ENCODE results near the gene THNSL1. TPM values are rescaled to one million over a fixed set of nuclear protein-coding genes. Genes with fewer than 3 reads are reported as not detected.

THNSL1 gene
- total RNA-seq, 1 experiment from 2014 or later = 7.6 TPM

DNA sequence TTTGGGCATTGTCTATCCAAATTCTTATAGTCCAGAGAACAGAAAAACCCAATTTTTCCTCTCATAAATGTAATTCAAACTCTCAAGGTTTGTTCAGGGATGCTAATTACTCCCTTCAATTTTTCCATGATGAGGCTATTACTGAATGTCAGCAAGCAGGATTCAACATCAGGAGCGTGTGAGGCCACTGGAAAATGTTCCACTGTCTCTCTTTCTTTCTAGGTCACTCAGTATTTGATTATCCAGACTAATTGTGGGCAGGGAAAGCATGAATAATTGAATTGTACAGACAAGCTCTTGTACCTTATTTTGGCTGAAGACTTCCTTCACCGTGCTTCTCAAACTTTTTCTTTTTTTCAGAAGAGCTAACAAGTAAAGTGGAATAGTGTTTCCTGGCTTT, 30.7 kb downstream of the THNSL1 start:
- ChIA-PET CTCF (interaction anchor here (0.6 to 4.8 kb wide), 3 partner anchors 12 to 34 kb away, joined by 3 to 32 read pairs (median 3); no protein-coding TSS in a partner anchor), POLR2A (interaction anchor here (1.0 kb wide), 1 partner anchor 15 kb away, joined by 3 read pairs; no protein-coding TSS in a partner anchor)
- no TSS peak for BruUV-seq (replicated peaks)
- DNase-seq (ENCODE audit: unreplicated experiment) = no peak
- H3K4me1 Mint-ChIP-seq (ENCODE audit: insufficient read depth, unreplicated experiment) = peaks cover 17% of the 10 kb centered on the region
- H3K27ac Mint-ChIP-seq (ENCODE audit: low read depth, unreplicated experiment) = no peak overlapping the region
- H3K4me3 Mint-ChIP-seq (ENCODE audit: unreplicated experiment) = no peak overlapping the region
- H3K36me3 Mint-ChIP-seq (ENCODE audit: insufficient read depth, unreplicated experiment) = no peaks in the 10 kb centered on the region
- intact Hi-C loops (cut with micrococcal nuclease) = no loop called here
- no peaks in the 10 kb centered on the region for H3K27me3 Mint-ChIP-seq (ENCODE audit: insufficient read depth, unreplicated experiment)
- TF ChIP-seq, protein P1, sequence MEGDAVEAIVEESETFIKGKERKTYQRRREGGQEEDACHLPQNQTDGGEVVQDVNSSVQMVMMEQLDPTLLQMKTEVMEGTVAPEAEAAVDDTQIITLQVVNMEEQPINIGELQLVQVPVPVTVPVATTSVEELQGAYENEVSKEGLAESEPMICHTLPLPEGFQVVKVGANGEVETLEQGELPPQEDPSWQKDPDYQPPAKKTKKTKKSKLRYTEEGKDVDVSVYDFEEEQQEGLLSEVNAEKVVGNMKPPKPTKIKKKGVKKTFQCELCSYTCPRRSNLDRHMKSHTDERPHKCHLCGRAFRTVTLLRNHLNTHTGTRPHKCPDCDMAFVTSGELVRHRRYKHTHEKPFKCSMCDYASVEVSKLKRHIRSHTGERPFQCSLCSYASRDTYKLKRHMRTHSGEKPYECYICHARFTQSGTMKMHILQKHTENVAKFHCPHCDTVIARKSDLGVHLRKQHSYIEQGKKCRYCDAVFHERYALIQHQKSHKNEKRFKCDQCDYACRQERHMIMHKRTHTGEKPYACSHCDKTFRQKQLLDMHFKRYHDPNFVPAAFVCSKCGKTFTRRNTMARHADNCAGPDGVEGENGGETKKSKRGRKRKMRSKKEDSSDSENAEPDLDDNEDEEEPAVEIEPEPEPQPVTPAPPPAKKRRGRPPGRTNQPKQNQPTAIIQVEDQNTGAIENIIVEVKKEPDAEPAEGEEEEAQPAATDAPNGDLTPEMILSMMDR (IDR thresholded peaks at IDR 0.05; ENCODE audit: unreplicated experiment) = no peak
- no peaks in the 10 kb centered on the region for H3K9me3 Mint-ChIP-seq (ENCODE audit: unreplicated experiment)

- peak; percentile 71 for DNase-seq (ENCODE audit: unreplicated experiment)
- POLR2A ChIA-PET = no interaction called here
- BruUV-seq (replicated peaks) = no TSS peak
- CTCF ChIA-PET = interaction anchor here (0.6 to 4.8 kb wide), 2 partner anchors 12 to 34 kb away, joined by 3 to 32 read pairs; no protein-coding TSS in a partner anchor
- TF ChIP-seq, protein P1 (IDR thresholded peaks at IDR 0.05; ENCODE audit: unreplicated experiment) = no peak
- intact Hi-C loops (cut with micrococcal nuclease) = no loop called here
- Mint-ChIP-seq H3K4me3 (ENCODE audit: unreplicated experiment) (no peak overlapping the region), H3K36me3 (ENCODE audit: insufficient read depth, unreplicated experiment) (no peaks in the 10 kb centered on the region), H3K27ac (ENCODE audit: low read depth, unreplicated experiment) (peak overlapping the region; percentile 5), H3K9me3 (ENCODE audit: unreplicated experiment) (no peaks in the 10 kb centered on the region), H3K27me3 (ENCODE audit: insufficient read depth, unreplicated experiment) (no peaks in the 10 kb centered on the region), H3K4me1 (ENCODE audit: insufficient read depth, unreplicated experiment) (peaks cover 17% of the 10 kb centered on the region)
Measured at GRCh38 chr10:25047591-25048301, 31.3 kb downstream of the THNSL1 start.

- TF ChIP-seq, protein P1 (IDR thresholded peaks at IDR 0.05; ENCODE audit: unreplicated experiment) = no peak
- BruUV-seq (replicated peaks) = no TSS peak
- peaks cover 17% of the 10 kb centered on the region for H3K4me1 Mint-ChIP-seq (ENCODE audit: insufficient read depth, unreplicated experiment)
- ChIA-PET POLR2A (interaction anchor here (1.6 kb wide), 1 partner anchor 31 kb away, joined by 4 read pairs; no protein-coding TSS in a partner anchor), CTCF (interaction anchor here (0.7 kb wide), 2 partner anchors 12 to 177 kb away, joined by 3 read pairs; no protein-coding TSS in a partner anchor)
- H3K27me3 Mint-ChIP-seq (ENCODE audit: insufficient read depth, unreplicated experiment) = no peaks in the 10 kb centered on the region
- H3K27ac Mint-ChIP-seq (ENCODE audit: low read depth, unreplicated experiment) = peak overlapping the region; percentile 5
- no peak for DNase-seq (ENCODE audit: unreplicated experiment)
- intact Hi-C loops (cut with micrococcal nuclease) = no loop called here
- no peak overlapping the region for H3K4me3 Mint-ChIP-seq (ENCODE audit: unreplicated experiment)
- H3K9me3 Mint-ChIP-seq (ENCODE audit: unreplicated experiment) = no peaks in the 10 kb centered on the region
- H3K36me3 Mint-ChIP-seq (ENCODE audit: insufficient read depth, unreplicated experiment) = no peaks in the 10 kb centered on the region
Measured at GRCh38 chr10:25048450-25048849, 32.0 kb downstream of the THNSL1 start.

DNA sequence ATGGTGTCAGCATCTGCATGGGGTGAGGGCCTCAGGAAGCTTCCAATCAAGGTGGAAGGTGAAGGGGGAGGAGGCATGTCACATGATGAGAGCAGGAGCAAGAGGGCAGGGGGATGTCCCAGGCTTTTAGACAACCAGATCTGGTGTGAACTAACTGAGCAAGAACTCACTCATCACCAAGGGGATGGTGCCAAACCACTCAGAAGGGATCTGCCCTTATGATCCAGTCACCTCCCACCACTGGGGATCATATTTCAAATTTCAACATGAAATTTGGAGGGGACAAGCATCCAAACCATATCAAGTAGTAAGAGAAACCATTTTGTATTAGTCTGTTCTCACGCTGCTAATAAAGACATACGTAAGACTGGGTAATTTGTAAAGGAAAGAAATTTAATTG, 33.6 kb downstream of the THNSL1 start:
- H3K36me3 Mint-ChIP-seq (ENCODE audit: insufficient read depth, unreplicated experiment) = no peaks in the 10 kb centered on the region
- no peaks in the 10 kb centered on the region for H3K27me3 Mint-ChIP-seq (ENCODE audit: insufficient read depth, unreplicated experiment)
- no peak overlapping the region for H3K4me3 Mint-ChIP-seq (ENCODE audit: unreplicated experiment)
- TF ChIP-seq, protein P1 (IDR thresholded peaks at IDR 0.05; ENCODE audit: unreplicated experiment) = no peak
- POLR2A ChIA-PET = interaction anchor here (1.6 kb wide), 1 partner anchor 33 kb away, joined by 4 read pairs; no protein-coding TSS in a partner anchor
- H3K27ac Mint-ChIP-seq (ENCODE audit: low read depth, unreplicated experiment) = no peak overlapping the region
- peaks cover 17% of the 10 kb centered on the region for H3K4me1 Mint-ChIP-seq (ENCODE audit: insufficient read depth, unreplicated experiment)
- no peak for DNase-seq (ENCODE audit: unreplicated experiment)
- CTCF ChIA-PET = interaction anchor here (1.5 kb wide), 1 partner anchor 23 kb away, joined by 3 read pairs; no protein-coding TSS in a partner anchor
- BruUV-seq (replicated peaks) = no TSS peak
- no peaks in the 10 kb centered on the region for H3K9me3 Mint-ChIP-seq (ENCODE audit: unreplicated experiment)
- intact Hi-C loops (cut with micrococcal nuclease) = no loop called here

Data from MCF 10A (cell line).